ENCODE results near the gene RTP4. TPM values are rescaled to one million over a fixed set of nuclear protein-coding genes. Genes with fewer than 3 reads are reported as not detected.
A peak's percentile ranks its signal among the peaks of the same experiment; 100 is the strongest.

Gene RTP4, protein sequence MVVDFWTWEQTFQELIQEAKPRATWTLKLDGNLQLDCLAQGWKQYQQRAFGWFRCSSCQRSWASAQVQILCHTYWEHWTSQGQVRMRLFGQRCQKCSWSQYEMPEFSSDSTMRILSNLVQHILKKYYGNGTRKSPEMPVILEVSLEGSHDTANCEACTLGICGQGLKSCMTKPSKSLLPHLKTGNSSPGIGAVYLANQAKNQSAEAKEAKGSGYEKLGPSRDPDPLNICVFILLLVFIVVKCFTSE
- total RNA-seq: 1 to 10 TPM; 1.2 to 1.5 (median 1.3) TPM

DNA sequence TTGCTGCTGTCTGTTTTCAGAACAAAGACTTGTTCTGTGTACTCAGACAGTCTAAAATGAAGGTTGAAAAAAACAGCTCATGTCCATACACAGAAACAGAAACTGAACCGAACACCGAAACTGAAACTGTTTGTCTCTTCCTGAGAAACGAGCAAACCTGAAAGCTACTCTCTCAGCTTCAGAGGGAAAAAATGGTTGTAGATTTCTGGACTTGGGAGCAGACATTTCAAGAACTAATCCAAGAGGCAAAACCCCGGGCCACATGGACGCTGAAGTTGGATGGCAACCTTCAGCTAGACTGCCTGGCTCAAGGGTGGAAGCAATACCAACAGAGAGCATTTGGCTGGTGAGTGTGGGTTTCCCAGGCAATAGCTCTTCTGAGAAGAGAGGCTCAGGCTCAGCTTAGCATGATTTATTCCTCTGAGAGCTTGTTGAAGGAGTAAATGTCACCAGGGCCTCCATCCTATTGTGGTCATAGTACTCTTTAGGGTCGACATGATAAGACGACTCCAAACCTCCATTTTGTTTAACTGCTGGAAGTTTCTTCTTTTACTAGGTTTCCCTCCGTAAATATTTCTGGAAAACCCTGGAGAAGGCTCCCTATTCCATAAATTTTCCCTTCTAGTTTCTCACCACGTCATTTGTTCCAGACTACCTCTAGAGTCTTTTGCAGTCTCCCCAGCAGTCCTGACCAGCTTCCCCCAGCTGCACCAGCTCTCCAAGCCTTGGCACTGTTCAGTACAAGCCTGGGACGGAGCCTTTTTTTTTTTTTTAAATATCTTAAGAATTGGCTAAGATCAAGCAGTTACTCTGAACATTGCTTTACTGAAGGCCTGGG is at the start of gene RTP4:
Gene RTP4, plus strand, starts transcription at position 135 of the 838 bp plus-strand sequence. Its CDS starts 57 bp downstream, at position 192.
- DNase-seq (no peak), ATAC-seq (peak; percentile 79 to 86)
- peaks cover 33% of the 10 kb centered on the region for H3K36me3 Mint-ChIP-seq (ENCODE audit: insufficient read depth)
- no peaks in the 10 kb centered on the region for H3K9me3 Mint-ChIP-seq
- peaks cover 43% of the 10 kb centered on the region for H3K4me1 Mint-ChIP-seq (ENCODE audit: low read depth)
- H3K4me3 Mint-ChIP-seq: peak within 1 kb of the TSS; percentile 92
- no peaks in the 10 kb centered on the region for H3K27me3 Mint-ChIP-seq (ENCODE audit: low read depth)

DNA sequence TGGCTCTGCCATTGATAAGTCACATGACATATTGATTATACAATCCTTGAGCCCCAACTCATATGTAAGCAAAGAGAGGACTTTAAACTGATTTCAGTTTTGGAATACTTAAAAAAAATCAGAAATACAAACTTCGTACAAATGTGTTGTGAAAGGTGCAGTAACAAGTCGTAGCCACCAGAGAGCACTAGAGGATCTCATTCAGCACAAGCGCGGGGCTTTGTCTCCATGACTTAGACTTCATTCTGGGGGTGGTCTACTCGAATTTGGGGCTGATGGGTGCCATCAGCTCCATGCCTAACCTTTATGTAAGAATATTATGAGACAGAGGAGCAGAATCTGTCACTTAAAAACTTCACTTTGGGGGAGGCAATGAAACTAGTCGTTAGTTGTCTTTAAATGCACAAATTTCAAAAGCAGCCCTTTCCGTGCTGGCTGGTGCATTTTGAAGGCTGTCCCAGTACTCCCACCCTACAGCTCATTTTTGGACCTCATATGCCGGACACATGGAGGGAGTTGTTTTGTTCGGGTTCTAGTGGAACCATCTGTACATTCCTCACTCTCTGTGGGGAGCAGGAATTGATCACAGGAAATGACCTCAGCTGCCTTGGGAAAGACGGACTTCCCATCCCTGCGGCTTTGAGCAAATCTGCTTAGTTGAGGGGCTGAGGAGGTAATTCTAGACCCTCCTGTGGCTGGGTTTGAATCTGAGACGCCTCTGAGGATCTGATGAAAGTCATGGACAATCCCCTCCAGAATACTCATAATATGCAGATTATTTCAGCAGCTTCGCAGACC is 49.2 kb upstream of the RTP4 start:
- Mint-ChIP-seq H3K36me3 (ENCODE audit: insufficient read depth) (no peaks in the 10 kb centered on the region), H3K4me1 (ENCODE audit: low read depth) (peaks cover 11% of the 10 kb centered on the region), H3K4me3 (peak overlapping the region; percentile 2), H3K27me3 (ENCODE audit: low read depth) (peaks cover 43% of the 10 kb centered on the region), H3K9me3 (no peaks in the 10 kb centered on the region)
- ATAC-seq: no peak
- peak; percentile 26 for DNase-seq

DNA sequence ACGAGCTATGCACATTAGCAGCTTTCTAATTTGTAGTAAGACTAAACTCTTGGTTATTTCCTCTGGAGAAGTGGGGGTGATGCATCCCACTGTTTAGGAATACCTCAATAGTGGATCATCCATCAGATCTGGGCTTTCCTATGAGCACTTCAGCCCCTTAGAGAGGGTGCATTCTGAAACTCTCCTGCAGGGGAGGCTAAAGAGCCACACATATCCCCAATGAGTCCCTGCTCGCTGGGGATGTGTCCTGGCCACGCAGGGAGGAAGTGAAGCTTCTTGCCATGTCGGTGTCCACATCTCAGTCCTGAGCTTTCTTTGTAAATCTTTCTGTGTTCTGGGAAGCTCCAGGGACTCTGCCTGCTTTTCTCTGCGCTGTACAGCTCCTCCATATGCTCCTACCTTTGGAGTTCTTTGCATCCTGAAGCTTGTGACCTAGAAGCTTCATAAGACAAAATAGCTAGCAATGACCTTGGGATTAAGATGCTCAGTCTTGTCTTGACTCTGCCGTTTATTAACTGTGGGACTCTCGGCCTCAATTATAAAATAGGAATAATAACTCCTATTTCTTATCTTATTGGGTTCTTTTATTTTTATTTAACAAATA is 48.4 kb upstream of the RTP4 start:
- Mint-ChIP-seq H3K27me3 (ENCODE audit: low read depth) (peaks cover 37% of the 10 kb centered on the region), H3K4me3 (no peak overlapping the region), H3K9me3 (no peaks in the 10 kb centered on the region), H3K36me3 (ENCODE audit: insufficient read depth) (no peaks in the 10 kb centered on the region), H3K4me1 (ENCODE audit: low read depth) (peaks cover 11% of the 10 kb centered on the region)
- peak; percentile 73 to 79 for ATAC-seq
- peak; percentile 26 for DNase-seq

DNA sequence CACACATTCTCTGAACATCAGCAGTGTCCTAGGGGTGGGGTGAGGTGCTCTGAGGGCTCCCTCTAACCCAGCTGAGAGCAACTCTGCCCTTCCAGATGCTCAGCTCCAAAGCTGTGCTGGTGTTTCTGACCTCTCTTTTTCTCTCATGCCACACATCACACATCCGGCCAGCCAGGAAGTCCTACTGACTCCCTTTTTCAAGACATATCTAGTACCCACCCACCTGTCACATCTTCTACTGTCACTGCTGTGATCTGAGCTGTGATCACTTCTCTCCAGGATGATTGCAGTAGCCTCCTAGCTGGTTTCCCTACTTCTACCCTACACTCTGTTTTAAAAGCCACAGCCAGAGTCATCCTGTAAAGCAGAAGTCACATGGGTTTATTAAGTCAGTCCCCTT is 46.4 kb upstream of the RTP4 start:
- no peak overlapping the region for H3K4me3 Mint-ChIP-seq
- no peaks in the 10 kb centered on the region for H3K9me3 Mint-ChIP-seq
- DNase-seq (no peak), ATAC-seq (no peak)
- H3K4me1 Mint-ChIP-seq (ENCODE audit: low read depth): peaks cover 11% of the 10 kb centered on the region
- peaks cover 30% of the 10 kb centered on the region for H3K27me3 Mint-ChIP-seq (ENCODE audit: low read depth)
- no peaks in the 10 kb centered on the region for H3K36me3 Mint-ChIP-seq (ENCODE audit: insufficient read depth)

DNA sequence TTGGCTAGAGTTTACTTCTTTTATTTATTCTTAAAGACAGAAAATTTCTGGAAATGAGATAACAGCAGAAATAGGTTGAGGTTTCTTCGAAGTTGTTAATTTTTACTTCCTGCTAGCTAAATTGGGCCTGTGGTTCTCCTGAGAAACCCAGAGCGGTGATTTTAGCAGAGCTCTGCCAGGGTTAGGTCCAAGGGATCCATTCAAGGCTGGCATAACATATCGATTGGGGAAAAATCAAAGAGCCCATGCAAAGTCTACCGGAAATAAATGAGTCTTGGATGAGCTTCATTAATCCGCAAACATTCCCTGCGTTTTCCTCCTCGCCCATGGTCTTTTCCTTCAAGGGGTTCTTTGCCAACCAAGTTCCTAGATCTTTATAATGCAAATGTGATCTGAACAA is 45.9 kb upstream of the RTP4 start:
- DNase-seq (no peak), ATAC-seq (no peak)
- peaks cover 26% of the 10 kb centered on the region for H3K27me3 Mint-ChIP-seq (ENCODE audit: low read depth)

DNA sequence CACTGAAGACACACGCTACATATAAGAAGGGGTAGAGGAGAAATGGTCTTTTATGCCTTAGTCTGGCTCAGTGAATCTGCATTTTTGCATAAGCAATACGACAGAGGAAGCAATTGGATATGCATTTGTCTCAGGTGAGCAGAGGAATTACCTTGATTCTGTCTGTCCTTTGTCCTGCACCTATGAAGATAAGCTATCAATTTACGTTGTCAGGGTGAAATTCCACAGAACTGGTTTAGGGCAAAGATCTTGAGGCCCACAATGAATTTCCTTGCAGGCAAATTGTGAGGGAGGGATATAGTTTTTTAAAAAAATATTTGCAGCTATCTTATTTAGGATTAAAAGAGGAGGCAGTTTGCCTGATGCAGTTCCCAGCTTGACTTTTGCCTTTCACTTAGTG is 45.1 kb upstream of the RTP4 start:
- Mint-ChIP-seq H3K4me1 (ENCODE audit: low read depth) (peaks cover 11% of the 10 kb centered on the region), H3K4me3 (no peak overlapping the region), H3K9me3 (no peaks in the 10 kb centered on the region), H3K27me3 (ENCODE audit: low read depth) (peaks cover 22% of the 10 kb centered on the region), H3K36me3 (ENCODE audit: insufficient read depth) (no peaks in the 10 kb centered on the region)
- DNase-seq: no peak
- ATAC-seq: no peak

More for the DNA sequence above, 45.9 kb upstream of the RTP4 start:
- Mint-ChIP-seq H3K36me3 (ENCODE audit: insufficient read depth) (no peaks in the 10 kb centered on the region), H3K4me1 (ENCODE audit: low read depth) (peaks cover 11% of the 10 kb centered on the region), H3K4me3 (no peak overlapping the region), H3K9me3 (no peaks in the 10 kb centered on the region)

DNA sequence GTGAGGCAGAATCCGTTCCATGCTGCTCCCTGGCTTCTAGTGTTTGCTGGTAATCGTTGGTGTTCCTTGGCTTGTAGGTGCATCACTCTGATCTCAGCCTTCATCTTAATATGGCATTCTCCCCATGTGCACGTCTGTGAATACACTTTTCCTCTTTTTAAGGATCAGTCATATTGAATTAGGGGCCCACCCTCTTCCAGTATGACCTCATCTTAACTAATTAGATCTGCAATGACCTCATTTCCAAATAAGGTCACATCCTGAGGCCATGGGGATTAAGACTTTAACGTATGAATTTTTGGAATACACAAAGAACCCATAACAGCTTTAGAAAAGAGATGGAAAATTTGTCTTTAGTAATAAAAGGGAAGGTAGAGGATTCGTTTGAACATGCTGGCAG is 42.6 kb upstream of the RTP4 start:
- no peaks in the 10 kb centered on the region for H3K4me1 Mint-ChIP-seq (ENCODE audit: low read depth)
- H3K4me3 Mint-ChIP-seq: no peak overlapping the region
- H3K9me3 Mint-ChIP-seq: no peaks in the 10 kb centered on the region
- H3K27me3 Mint-ChIP-seq (ENCODE audit: low read depth): peaks cover 8% of the 10 kb centered on the region
- ATAC-seq: no peak
- no peaks in the 10 kb centered on the region for H3K36me3 Mint-ChIP-seq (ENCODE audit: insufficient read depth)
- DNase-seq: no peak

DNA sequence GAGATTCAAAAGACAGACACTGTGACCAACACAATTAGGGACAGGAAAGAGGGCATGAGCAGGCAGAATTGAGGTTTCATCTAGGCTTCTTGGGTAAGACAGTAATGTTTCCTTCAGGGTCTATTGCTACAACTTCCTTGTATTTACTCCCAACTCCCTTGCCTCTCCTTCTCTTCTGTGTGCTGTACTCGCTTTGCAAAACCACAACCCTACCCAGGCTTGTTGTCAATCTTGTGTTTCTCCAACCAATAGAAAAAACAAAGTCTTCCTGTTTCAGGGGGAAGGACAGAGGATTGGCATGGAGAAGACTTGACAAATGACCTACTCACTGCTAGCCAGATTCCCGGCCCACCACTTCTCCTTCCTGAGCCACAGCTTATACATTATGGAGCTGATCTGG is 40.3 kb upstream of the RTP4 start:
- DNase-seq (no peak), ATAC-seq (no peak)
- no peaks in the 10 kb centered on the region for H3K36me3 Mint-ChIP-seq (ENCODE audit: insufficient read depth)
- H3K4me1 Mint-ChIP-seq (ENCODE audit: low read depth): no peaks in the 10 kb centered on the region
- H3K27me3 Mint-ChIP-seq (ENCODE audit: low read depth): peaks cover 4% of the 10 kb centered on the region
- no peaks in the 10 kb centered on the region for H3K9me3 Mint-ChIP-seq
- H3K4me3 Mint-ChIP-seq: no peak overlapping the region

DNA sequence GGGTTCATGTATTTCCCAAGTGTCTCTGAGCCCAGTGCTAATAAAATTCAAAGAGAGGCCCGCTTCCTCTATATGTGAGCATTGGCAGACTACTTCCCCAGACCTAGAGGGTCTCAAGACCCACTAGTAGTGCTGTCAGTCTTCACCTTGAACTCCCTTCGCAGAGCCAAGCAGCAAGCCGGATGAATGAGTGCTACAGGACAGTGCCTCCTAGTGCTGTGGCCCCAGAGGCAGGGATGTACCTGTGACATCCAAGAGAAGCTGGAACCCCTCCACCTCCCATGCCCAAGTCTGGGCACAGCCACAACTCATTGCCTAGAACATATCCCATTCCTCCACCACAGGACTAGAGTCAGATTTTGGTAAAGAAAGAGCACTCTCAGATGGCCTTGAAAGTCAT is 39.5 kb upstream of the RTP4 start:
- DNase-seq: no peak
- H3K27me3 Mint-ChIP-seq (ENCODE audit: low read depth): peaks cover 4% of the 10 kb centered on the region

DNA sequence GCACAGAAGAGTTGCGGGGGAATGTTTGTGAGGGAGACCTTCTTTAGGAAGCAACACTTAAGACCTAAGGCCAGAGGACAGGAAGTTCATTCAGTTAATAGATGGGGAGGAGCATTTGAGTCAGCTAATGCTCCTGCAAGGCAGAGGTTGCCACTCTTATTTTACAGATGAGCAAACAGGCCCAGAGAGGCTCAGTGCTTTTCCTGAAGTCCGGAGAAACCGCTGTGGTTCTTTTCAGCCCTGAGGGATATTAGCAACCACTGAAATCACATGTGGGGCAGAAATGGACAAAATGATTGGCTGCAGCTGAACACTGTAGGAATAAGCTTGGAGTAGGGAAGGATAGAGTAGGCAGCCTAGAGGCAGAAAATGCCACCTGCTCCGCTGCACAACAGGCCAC is 33.3 kb upstream of the RTP4 start:
- Mint-ChIP-seq H3K4me1 (ENCODE audit: low read depth) (no peaks in the 10 kb centered on the region), H3K27me3 (ENCODE audit: low read depth) (peaks cover 8% of the 10 kb centered on the region), H3K36me3 (ENCODE audit: insufficient read depth) (no peaks in the 10 kb centered on the region), H3K4me3 (no peak overlapping the region), H3K9me3 (no peaks in the 10 kb centered on the region)
- DNase-seq (no peak), ATAC-seq (no peak)

More for the DNA sequence above, 39.5 kb upstream of the RTP4 start:
- Mint-ChIP-seq H3K9me3 (no peaks in the 10 kb centered on the region), H3K4me1 (ENCODE audit: low read depth) (no peaks in the 10 kb centered on the region), H3K4me3 (no peak overlapping the region), H3K36me3 (ENCODE audit: insufficient read depth) (no peaks in the 10 kb centered on the region)
- no peak for ATAC-seq

DNA sequence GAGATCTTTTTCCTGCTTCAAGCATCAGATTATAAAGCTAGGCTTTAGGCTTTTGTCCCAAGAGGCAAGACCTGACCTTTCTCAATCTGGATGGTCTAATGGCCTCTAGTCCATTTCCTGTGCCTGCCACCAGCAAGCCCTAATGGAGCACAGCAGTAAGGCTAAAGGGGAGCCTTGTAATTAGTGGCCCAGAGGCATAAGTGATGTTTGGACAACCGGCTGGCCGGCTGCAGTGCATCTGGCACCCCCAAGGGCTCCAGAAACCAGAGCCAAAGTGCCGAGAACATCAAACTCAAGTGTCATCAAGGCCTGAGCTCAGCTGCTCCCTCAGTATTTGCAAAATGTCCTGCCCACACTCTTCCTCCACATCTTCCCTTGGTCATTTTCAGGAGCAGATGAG is 31.9 kb upstream of the RTP4 start:
- H3K4me3 Mint-ChIP-seq: no peak overlapping the region
- no peaks in the 10 kb centered on the region for H3K4me1 Mint-ChIP-seq (ENCODE audit: low read depth)
- H3K9me3 Mint-ChIP-seq: no peaks in the 10 kb centered on the region
- DNase-seq: no peak
- no peak for ATAC-seq
- H3K27me3 Mint-ChIP-seq (ENCODE audit: low read depth): peaks cover 8% of the 10 kb centered on the region
- no peaks in the 10 kb centered on the region for H3K36me3 Mint-ChIP-seq (ENCODE audit: insufficient read depth)

DNA sequence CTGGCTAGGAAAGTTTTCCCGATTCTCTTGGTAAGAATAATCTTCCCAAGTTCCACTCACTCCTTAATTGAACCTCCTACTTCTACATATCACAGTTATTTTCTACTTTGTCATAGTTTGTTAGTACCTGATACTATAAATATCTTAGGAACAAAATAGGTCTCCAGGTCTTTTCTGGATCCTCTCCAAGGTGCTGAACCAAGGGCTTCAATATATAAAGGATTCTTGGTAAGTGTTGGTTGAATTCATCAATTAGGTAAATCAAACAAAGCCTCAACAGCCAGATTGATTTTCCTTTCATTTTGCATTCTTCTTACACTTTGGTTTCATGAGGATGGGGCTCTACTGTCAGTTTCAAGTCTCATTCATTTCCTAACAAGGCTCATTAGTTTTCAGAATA is 27.6 kb upstream of the RTP4 start:
- Mint-ChIP-seq H3K9me3 (no peaks in the 10 kb centered on the region), H3K36me3 (ENCODE audit: insufficient read depth) (no peaks in the 10 kb centered on the region), H3K27me3 (ENCODE audit: low read depth) (peaks cover 10% of the 10 kb centered on the region), H3K4me3 (no peak overlapping the region), H3K4me1 (ENCODE audit: low read depth) (no peaks in the 10 kb centered on the region)
- ATAC-seq: no peak
- no peak for DNase-seq

DNA sequence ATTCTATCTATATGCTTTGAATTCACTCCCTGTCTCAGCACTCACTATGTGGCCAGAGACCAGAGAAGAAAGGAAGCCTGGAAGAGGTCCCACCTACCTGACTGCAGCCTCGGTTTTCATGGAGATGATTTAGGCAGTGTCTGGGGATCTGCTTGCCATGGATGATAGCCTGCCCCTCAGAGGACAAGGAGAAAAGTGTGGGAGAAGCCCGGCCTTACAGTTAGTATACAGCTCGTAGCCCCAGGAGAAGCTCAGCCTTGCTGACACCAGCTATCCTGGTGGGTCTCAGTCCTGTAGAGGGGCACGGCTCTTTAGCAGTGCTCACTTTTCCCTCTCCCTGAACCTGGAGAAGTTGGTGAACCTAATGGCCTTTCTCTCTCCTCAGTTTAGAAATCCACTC is 25.9 kb upstream of the RTP4 start:
- Mint-ChIP-seq H3K36me3 (ENCODE audit: insufficient read depth) (no peaks in the 10 kb centered on the region), H3K9me3 (no peaks in the 10 kb centered on the region), H3K4me1 (ENCODE audit: low read depth) (no peaks in the 10 kb centered on the region), H3K27me3 (ENCODE audit: low read depth) (peaks cover 11% of the 10 kb centered on the region), H3K4me3 (no peak overlapping the region)
- ATAC-seq (no peak), DNase-seq (no peak)

DNA sequence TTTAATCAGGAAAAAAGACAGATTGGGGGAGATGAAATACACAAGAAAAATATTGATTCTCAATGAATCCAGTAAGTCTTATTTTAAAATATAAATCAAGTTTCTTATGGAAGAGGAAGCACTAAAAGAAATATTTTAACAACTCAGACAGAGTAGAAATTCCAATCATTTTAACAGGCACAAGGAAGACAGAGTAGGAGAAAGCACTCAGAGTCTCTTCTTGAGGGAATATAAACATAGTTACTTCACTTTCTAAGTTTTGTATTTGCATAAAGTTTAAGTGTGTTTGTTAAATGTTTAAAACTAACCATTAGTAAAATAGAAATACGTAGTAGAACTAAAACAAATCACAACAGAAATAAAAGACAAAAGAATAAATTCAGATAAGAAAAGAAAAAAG is 24.5 kb upstream of the RTP4 start:
- ATAC-seq: no peak
- no peak for DNase-seq
- H3K9me3 Mint-ChIP-seq: no peaks in the 10 kb centered on the region
- no peaks in the 10 kb centered on the region for H3K4me1 Mint-ChIP-seq (ENCODE audit: low read depth)
- no peak overlapping the region for H3K4me3 Mint-ChIP-seq
- no peaks in the 10 kb centered on the region for H3K36me3 Mint-ChIP-seq (ENCODE audit: insufficient read depth)
- H3K27me3 Mint-ChIP-seq (ENCODE audit: low read depth): peaks cover 11% of the 10 kb centered on the region

Data from activated T-cell treated with anti-CD3 and anti-CD28 coated beads, Interleukin-2, amount 50 U/mL, for 4 hours (primary cell).